ENCODE results near the gene ZFR.
"Not testable (repeated sequence)": the region's sequence is repeated elsewhere in the genome, so short reads cannot be mapped to it uniquely, and the experiment has no call there.

Gene ZFR

GRCh38 chr5:32449262-32449661, 4.7 kb upstream of the ZFR start:
- DNase-seq, result no peak

GRCh38 chr5:32446630-32447029, 2.1 kb upstream of the ZFR start:
- DNase-seq, result no peak

DNA sequence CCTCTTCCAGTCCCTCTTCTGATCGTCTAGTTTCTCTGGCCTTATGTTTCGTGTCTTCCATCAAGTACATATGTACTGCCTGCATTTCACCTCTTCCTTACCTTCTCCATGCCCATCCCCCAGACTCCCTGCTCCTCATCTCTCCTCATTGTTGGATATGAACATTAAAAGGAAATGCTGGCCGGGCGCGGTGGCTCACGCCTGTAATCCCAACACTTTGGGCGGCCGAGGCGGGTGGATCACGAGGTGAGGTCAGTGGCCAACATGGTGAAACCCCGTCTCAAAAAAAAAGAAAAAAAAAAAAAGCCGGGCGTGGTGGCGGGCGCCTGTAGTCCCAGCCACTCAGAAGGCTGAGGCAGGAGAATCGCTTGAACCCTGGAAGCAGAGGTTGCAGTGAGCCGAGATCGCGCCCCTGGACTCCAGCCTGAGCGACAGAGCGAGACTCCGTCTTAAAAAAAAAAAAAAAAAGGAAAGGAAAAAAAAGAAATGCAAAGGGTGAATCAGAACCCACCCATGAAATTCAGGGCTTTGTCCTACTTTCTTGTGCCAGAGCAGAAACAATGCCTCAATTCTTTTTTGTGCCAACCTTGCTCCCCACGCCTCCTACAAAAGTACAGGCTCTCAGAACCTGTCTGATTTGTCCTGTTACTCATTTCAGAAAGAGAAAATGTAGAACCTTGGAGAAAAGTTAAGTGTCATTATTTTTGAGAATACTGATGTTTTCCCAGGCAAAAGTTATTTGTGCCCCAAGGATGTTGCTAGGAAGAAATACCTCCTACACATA, 1.5 kb upstream of the ZFR start:
- no peak for DNase-seq

DNA sequence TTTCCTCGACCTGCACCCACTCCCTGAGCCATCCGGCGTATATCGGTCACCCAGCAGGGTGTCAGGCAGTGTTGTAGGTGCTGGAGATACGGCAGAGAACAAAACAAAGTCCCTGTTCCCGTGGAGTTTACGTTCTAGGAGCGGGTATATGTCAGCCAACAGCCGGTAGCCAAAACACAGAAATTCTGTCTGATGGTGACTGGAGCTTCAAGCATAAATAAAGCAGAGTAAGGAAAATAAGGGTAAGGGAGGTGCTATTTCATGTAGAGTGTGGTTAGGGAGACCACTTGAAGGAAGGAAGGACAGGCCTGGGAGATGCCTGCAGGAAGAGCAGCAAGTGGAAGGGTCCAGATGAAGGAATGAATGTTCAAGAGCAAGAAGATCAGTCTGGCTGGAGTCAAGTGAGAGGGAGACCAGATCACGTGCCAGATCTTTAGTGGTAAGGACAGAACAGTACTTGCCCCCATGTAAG, 783 bp upstream of the ZFR start:
- DNase-seq, result no peak

DNA sequence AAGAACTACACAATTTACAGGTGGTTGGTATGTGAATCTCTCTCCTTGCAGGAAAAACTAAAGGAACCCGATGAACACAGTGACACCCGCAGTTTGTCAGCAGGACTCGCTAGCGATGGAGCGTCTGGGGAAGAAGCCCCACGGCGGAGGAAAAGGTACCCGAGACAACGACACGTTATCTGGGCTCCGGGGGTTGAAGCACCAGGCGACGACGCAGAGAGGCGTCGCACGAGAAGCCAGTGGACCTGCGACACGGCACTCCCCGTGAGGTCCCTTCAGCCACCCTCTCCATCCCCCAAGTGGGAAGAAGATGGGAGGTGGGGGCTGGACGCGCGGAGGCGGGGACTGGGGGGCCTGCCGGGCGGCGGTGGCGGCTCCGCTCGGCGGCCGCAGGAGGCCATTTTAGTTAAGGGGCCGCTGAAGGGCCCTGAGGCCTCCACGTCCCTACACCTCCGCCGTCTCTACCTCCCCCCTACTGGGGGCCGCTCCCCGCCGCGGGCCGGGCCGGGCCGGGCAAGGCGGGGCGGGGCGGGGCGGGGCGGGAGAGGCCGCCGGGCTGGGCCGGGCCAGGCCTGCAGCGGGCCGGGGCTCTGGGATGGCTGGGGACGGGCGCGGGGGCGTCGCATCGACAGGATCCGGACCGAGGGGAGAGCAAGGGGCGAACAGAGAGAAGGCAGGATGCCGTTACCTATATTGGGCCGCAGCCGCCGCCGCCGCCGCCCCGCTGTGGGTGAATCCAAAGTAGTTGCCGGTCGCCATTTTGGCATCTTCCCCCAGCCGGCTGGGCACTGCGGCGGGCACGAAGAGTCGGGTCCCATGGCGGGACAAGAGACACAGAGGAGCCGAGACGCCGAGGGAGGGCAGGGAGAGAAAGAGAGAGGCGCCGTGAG, 754 bp downstream of the ZFR start:
- peak; percentile 29 for DNase-seq

- DNase-seq, result no peak
These were observed 1.4 kb downstream of the ZFR start for GRCh38 chr5:32443145-32443540.

GRCh38 chr5:32439086-32439642, 5.4 kb downstream of the ZFR start:
- no peak for DNase-seq

DNA sequence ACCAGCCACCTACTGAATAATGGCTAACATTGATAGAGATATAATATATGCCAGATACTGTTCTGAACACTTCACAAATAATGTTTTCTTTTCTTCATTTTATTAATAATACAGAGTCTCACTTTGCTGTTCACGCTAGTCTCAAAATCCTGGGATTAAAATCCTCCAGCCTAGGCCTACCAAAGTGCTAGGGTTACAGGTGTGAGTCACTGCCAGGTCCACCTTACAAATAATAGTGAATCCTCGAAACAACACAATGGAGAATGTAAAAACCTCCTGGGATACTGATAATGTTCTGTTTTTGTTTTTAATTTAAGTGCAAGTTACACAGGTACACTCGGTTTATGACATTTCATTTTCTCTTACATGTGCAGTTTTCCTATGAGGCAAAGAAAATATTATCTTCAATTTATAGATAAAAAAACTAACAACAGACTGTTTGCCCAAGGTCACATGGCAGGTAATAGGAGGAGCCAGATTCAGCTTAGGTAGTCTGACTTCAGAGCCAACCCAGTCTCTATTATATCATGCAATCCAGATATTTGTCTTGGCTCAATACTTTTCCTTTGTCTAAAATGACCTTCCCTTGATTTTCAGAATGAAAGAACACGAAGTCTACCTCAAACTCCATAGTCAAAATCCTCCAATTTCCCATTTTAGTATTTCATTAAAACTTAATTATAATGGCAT, 7.8 kb downstream of the ZFR start:
- no peak for DNase-seq

DNA sequence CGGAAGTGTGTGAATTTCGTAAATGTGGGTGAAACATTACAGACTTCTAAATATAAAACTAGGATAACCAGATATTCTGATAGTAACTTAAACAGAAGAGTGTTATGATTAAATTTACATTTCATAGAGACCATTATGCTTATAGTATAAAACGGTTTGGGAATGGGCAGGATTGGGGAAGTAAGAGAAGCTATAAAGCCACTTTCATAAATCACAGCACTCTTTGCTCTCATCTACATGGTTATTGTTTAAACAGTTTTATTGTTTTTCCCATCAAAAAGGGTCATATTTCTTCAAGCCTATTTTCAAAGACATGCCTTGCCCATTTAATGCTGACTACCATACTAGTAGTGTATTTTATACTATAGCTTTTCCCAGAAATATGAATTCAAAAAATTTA, 9.2 kb downstream of the ZFR start:
- no peak for DNase-seq

- DNase-seq, result no peak
These were observed 10.3 kb downstream of the ZFR start for GRCh38 chr5:32434221-32434620.

GRCh38 chr5:32432633-32433032, 11.9 kb downstream of the ZFR start:
- DNase-seq, result no peak

- DNase-seq, result not testable (repeated sequence)
These were observed 13.7 kb downstream of the ZFR start for GRCh38 chr5:32430825-32431224.

GRCh38 chr5:32428426-32428825, 16.1 kb downstream of the ZFR start:
- no peak for DNase-seq

GRCh38 chr5:32426440-32427151, 17.9 kb downstream of the ZFR start:
- no peak for DNase-seq

- DNase-seq, result no peak
These were observed 21.8 kb downstream of the ZFR start for GRCh38 chr5:32422697-32423096.

GRCh38 chr5:32421075-32421474, 23.5 kb downstream of the ZFR start:
- no peak for DNase-seq

DNA sequence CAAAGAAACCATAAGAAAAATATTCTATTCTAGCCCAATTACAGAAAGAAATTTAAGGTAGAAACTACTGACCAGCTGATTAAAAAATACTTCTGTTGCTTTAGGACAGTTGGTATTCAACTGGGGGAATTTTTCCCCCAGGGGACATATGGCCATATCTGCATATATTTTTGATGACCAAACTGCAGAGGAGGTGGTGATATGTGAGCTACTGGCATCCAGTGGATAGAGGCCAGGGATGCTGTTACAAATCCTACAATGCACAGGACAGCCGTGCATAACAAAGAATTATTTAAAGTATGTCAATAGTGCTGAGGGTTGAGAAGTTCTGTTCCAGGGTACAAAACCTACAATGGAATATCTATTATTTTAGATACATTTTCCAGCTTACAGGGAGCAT, 24.0 kb downstream of the ZFR start:
- DNase-seq, result no peak

GRCh38 chr5:32419791-32420190, 24.7 kb downstream of the ZFR start:
- DNase-seq, result no peak

GRCh38 chr5:32413466-32414263, 30.9 kb downstream of the ZFR start:
- DNase-seq, result no peak

GRCh38 chr5:32410630-32411029, 33.9 kb downstream of the ZFR start:
- DNase-seq, result no peak

DNA sequence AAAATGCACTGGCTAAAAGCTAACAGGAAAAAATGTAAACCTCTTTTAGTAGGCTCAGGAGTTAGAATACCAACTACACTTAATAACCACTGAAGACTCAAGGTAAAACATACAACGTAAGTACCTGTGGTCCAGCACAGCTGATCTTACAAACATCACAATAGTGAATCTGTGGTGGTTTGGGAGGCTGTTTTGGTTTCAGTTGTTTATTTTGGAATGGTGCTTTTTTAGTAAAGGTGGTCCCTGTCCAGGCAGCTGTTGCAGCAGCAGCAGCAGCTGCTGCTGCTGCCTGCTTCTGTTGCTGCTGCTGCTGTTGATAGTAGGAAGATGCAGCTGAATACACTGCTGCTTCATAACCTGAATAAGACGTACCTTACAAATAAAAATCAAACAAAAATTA, 37.9 kb downstream of the ZFR start:
- no peak for DNase-seq

DNA sequence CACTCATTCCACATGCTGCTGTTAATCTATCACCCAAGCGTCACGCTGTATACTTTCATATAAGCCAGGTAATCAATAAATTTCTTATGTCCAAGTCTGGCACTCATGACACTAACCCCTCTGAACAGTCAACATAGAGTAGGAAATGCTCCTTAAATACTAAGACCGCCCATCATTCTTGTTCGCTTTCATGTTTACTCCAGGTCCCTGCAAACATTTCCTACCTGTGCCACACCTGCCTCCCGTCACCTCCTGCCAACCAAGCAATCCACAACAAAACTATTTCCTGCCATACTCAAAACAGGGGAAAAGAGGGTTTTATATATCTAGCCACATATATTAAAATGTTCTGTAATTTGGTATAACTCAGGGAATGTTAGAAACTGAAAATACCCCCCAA, 39.0 kb downstream of the ZFR start:
- DNase-seq, result no peak

All from NCI-H1105 (cell line).